B cell (primary cell): ENCODE data around the gene RAC2. TPM values are rescaled to one million over a fixed set of nuclear protein-coding genes. Genes with fewer than 3 reads are reported as not detected.

Experiments
- ATAC-seq: fragments of 200-7000 bp; cut with Tn5 transposase; one replicate; pipeline ENCODE4 v1.10.0; 2021; ENCODE audit warnings: low read depth, mild to moderate bottlenecking, moderate number of reproducible peaks, moderate library complexity
- CTCF ChIA-PET: fragments of 350-600 bp; sonication (Branson Sonifier 250); formaldehyde crosslinking; loops from one replicate; lab custom pipeline; 2021; ENCODE audit warnings: antibody characterized with exemption, inconsistent platforms; lab: Charles Lee
- POLR2A ChIA-PET: fragments of 350-600 bp; sonication (Branson Sonifier 250); formaldehyde crosslinking; loops from one replicate; lab custom pipeline; 2021; ENCODE audit warnings: antibody characterized with exemption; lab: Charles Lee
- DNase-seq: peaks from one replicate; pipeline ENCODE4 v3.0.0; 2013
- H2AFZ ChIP-seq: 2 replicates; pipeline ENCODE4 v1.6.1; 2012; ENCODE audit warnings: mild to moderate bottlenecking, low read depth, low read length; ENCODE audit not compliant: insufficient read depth, poor library complexity, severe bottlenecking
- H3K27ac ChIP-seq, 2 donors: 1 replicate in 1 of 2; 2 replicates in 1 of 2; pipeline ENCODE4 v1.5.1; 2012 to 2013; ENCODE audit warnings: low read length in 2 of 2, mild to moderate bottlenecking in 2 of 2, moderate library complexity in 1 of 2
- H3K27me3 ChIP-seq, 4 experiments: fragments of 200-600 bp in 1 of 4; sonication (generic) in 1 of 4; replicated peaks in 1 of 4; 1 replicate in 2 of 4; 2 replicates in 2 of 4; pipeline versions ENCODE4 v1.6.1 to v1.7.0; 2013 to 2016; ENCODE audit warnings: low read length in 3 of 4, mild to moderate bottlenecking in 2 of 4, mixed read lengths in 1 of 4, moderate library complexity in 1 of 4; ENCODE audit not compliant: insufficient read depth in 4 of 4, control insufficient read depth in 3 of 4; ENCODE audit errors: control extremely low read depth in 1 of 4
- H3K36me3 ChIP-seq, 2 experiments: replicated peaks in 1 of 2; 1 replicate in 1 of 2; 2 replicates in 1 of 2; pipeline versions ENCODE4 v1.6.1 to v1.7.1; 2013; ENCODE audit warnings: low read length in 1 of 2; ENCODE audit not compliant: insufficient read depth in 2 of 2, control insufficient read depth in 1 of 2; ENCODE audit errors: control extremely low read depth in 1 of 2, extremely low read depth in 1 of 2
- H3K4me1 ChIP-seq, 2 donors: fragments of 200-600 bp in 1 of 2; sonication (generic) in 1 of 2; 1 replicate in 1 of 2; 2 replicates in 1 of 2; pipeline versions ENCODE4 v1.5.1 to v1.6.1; 2013 to 2017; ENCODE audit warnings: low read length in 2 of 2; ENCODE audit not compliant: control insufficient read depth in 2 of 2, insufficient read depth in 2 of 2
- H3K4me2 ChIP-seq: replicated peaks from 2 replicates; pipeline ENCODE3; 2012; ENCODE audit warnings: mild to moderate bottlenecking, low read depth, low read length; ENCODE audit not compliant: poor library complexity, severe bottlenecking
- H3K4me3 ChIP-seq, 5 experiments: fragments of 200-600 bp in 1 of 5; sonication (generic) in 1 of 5; 1 replicate in 3 of 5; 2 replicates in 2 of 5; pipeline versions ENCODE4 v1.5.1 to v1.7.0; 2011 to 2016; ENCODE audit warnings: low read length in 4 of 5, mild to moderate bottlenecking in 4 of 5, low read depth in 2 of 5, control low read depth in 1 of 5, moderate library complexity in 1 of 5; ENCODE audit not compliant: insufficient read depth in 1 of 5; ENCODE audit errors: control extremely low read depth in 1 of 5, extremely low read depth in 1 of 5
- H3K79me2 ChIP-seq: fragments of 200-600 bp; sonication (generic); one replicate; pipeline ENCODE4 v1.6.0; 2016; ENCODE audit warnings: low read length; ENCODE audit not compliant: control insufficient read depth, insufficient read depth
- H3K9ac ChIP-seq: fragments of 200-600 bp; sonication (generic); 2 replicates; pipeline ENCODE4 v1.6.1; 2017; ENCODE audit warnings: mild to moderate bottlenecking, low read length, moderate library complexity
- H3K9me3 ChIP-seq, 3 donors: one replicate each; pipeline versions ENCODE4 v1.6.1 to v1.7.1; 2013; ENCODE audit warnings: low read length in 2 of 3; ENCODE audit not compliant: control insufficient read depth in 2 of 3, insufficient read depth in 1 of 3; ENCODE audit errors: control extremely low read depth in 1 of 3
- H4K20me1 ChIP-seq: 2 replicates; pipeline ENCODE4 v1.6.0; 2012; ENCODE audit warnings: mild to moderate bottlenecking, low read length; ENCODE audit not compliant: insufficient read depth, control insufficient read depth, poor library complexity, severe bottlenecking
- H3K27ac Mint-ChIP-seq: one replicate; pipeline ENCODE4 v1.8.0; 2021; ENCODE audit warnings: mixed read lengths
- H3K27me3 Mint-ChIP-seq: one replicate; pipeline ENCODE4 v1.8.0; 2021; ENCODE audit warnings: mixed read lengths
- H3K4me1 Mint-ChIP-seq: one replicate; pipeline ENCODE4 v1.8.0; 2021; ENCODE audit warnings: mixed read lengths
- H3K4me3 Mint-ChIP-seq: one replicate; pipeline ENCODE4 v1.8.0; 2021; ENCODE audit warnings: mixed read lengths
- H3K9me3 Mint-ChIP-seq: one replicate; pipeline ENCODE4 v1.8.0; 2022; ENCODE audit warnings: mixed read lengths; ENCODE audit not compliant: insufficient read depth
- EZH2 ChIP-seq: IDR thresholded peaks from 2 replicates; pipeline ENCODE4 v1.6.1; 2012; ENCODE audit warnings: borderline replicate concordance, low read depth, mild to moderate bottlenecking, moderate library complexity, low read length; ENCODE audit not compliant: insufficient read depth, poor library complexity, severe bottlenecking
- WGBS: methylation state at CpG from one replicate; pipeline ENCODE4 v1.1.5; 2013; ENCODE audit warnings: missing lambda C conversion rate; ENCODE audit not compliant: insufficient coverage; 5-methylcytosine and 5-hydroxymethylcytosine counted together
- intact Hi-C: fragments of 100-400 bp; cut with micrococcal nuclease; formaldehyde crosslinking; loops from one replicate; pipeline ENCODE4 v1.10.0; 2022
- polyA plus RNA-seq: library from polyadenylated mRNA; depleted of rRNA; stranded (reverse); fragments of >200 nt; gene quantifications from 2 replicates; pipeline ENCODE4 v1.2.3, GENCODE V29; 2012
- small RNA-seq: library from RNA; depleted of rRNA; stranded (forward); fragments of <200 nt; gene quantifications from one replicate; pipeline ENCODE3, GENCODE V24; 2012; ENCODE audit warnings: low replicate concordance, low read depth; ENCODE audit not compliant: insufficient read length
- total RNA-seq, 2 donors: library from RNA; stranded (reverse); fragments of 120-200 nt in 1 of 2; gene quantifications; 1 replicate in 1 of 2; 2 replicates in 1 of 2; pipeline versions ENCODE4 v1.2.3 to v1.2.4, GENCODE V29; 2013 to 2022
- TF ChIP-seq, protein P1 (sequence below): fragments of 200-600 bp; IDR thresholded peaks from one replicate; pipeline ENCODE4 v1.8.0; 2022; ENCODE audit warnings: antibody characterized with exemption, mild to moderate bottlenecking

RAC2 gene
- total and polyA plus RNA-seq, 2 donors (not counting 1 experiment from before 2014, with no cell fraction given) = 273 to 776 TPM

DNA sequence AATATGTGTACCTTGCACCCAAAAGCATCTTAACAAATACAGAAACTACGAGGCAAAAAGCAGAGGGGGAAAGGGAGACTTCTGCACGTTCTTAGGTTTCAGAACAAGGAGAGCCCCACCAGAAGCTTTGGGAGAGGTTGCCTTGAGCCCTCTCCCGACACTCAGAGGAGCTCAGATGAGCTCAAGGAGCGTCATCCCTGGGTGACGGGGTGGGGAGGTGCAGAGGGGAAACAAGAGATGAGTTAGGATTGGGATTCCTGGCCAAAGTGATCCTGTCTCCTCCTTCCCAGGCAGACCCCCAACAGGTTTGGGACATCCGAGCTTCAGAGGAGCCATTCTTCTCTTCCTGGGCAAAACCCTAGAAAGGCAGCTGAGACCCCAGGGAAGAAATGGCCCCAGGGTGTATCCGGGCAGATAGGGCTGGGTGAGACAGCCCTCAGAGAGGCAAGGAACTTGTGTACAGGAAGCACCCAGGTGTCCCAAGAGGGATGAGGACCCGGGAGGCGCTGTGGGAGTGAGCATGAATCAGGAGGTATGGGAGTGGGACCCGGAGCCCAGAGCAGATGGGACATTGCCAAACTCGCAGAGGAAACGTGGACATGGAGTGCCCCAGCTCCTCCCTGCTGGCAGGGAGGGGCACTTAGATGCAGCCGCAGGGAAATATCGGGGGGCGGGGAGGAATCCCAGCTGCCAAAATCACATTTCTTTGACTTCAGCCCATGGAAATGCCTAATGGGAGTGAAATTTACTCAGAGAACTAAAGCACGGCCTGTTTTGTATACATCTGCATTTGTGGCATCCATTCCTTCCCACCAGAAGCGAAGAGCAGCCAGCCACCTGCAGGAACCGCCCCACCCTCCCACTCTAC, 68.4 kb downstream of the RAC2 start:
- Histone ChIP-seq H3K27me3 (peaks cover 0 to 19% (median 0%) of the 10 kb centered on the region in 4 experiments), H3K27ac (no peak overlapping the region), H4K20me1 (no peaks in the 10 kb centered on the region), H2AFZ (no peak overlapping the region), H3K36me3 (no peaks in the 10 kb centered on the region), H3K9ac (no peak overlapping the region), H3K9me3 (peaks cover 0 to 5% (median 0%) of the 10 kb centered on the region in 3 donors), H3K79me2 (no peaks in the 10 kb centered on the region), H3K4me2 (peak overlapping the region; percentile 73), H3K4me1 (peaks cover 11 to 15% of the 10 kb centered on the region in 2 donors), H3K4me3 (no peak overlapping the region)
- intact Hi-C loops = no loop called here
- peaks cover 13% of the 10 kb centered on the region for H3K4me1 Mint-ChIP-seq
- no peaks in the 10 kb centered on the region for H3K9me3 Mint-ChIP-seq
- WGBS = 84% methylated on average over 16 of the region's 18 CpGs
- H3K4me3 Mint-ChIP-seq = no peak overlapping the region
- DNase-seq (no peak), ATAC-seq (no peak)
- TF ChIP-seq, protein P1, sequence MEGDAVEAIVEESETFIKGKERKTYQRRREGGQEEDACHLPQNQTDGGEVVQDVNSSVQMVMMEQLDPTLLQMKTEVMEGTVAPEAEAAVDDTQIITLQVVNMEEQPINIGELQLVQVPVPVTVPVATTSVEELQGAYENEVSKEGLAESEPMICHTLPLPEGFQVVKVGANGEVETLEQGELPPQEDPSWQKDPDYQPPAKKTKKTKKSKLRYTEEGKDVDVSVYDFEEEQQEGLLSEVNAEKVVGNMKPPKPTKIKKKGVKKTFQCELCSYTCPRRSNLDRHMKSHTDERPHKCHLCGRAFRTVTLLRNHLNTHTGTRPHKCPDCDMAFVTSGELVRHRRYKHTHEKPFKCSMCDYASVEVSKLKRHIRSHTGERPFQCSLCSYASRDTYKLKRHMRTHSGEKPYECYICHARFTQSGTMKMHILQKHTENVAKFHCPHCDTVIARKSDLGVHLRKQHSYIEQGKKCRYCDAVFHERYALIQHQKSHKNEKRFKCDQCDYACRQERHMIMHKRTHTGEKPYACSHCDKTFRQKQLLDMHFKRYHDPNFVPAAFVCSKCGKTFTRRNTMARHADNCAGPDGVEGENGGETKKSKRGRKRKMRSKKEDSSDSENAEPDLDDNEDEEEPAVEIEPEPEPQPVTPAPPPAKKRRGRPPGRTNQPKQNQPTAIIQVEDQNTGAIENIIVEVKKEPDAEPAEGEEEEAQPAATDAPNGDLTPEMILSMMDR = no peak
- TF ChIP-seq EZH2 = no peak
- peaks cover 30% of the 10 kb centered on the region for H3K27me3 Mint-ChIP-seq
- no peak overlapping the region for H3K27ac Mint-ChIP-seq
- ChIA-PET POLR2A (no interaction called here), CTCF (interaction anchor here (0.6 kb wide), 1 partner anchor 289 kb away, joined by 4 read pairs; no protein-coding TSS in a partner anchor)

Small RNAs within 50 kb of the gene (small RNA-seq; reads per million reads assigned to genes)
- not detected for gene Z82188.1

Other genes starting within 250 kb of the RAC2 start
- gene TST, start 224.8 kb downstream of the RAC2 start, total RNA-seq = 5.9 and 6.2 TPM in 2 replicates
- gene TST, start 224.8 kb downstream of the RAC2 start, polyA plus RNA-seq = 1.4 TPM in 2 replicates
- 17.7 and 19.5 TPM in 2 replicates for gene MPST, start 224.5 kb downstream of the RAC2 start, total RNA-seq
- 11.2 and 13.7 TPM in 2 replicates for gene MPST, start 224.5 kb downstream of the RAC2 start, polyA plus RNA-seq
- gene KCTD17, start 192.5 kb downstream of the RAC2 start, total RNA-seq = 40.0 and 41.3 TPM in 2 replicates
- gene KCTD17, start 192.5 kb downstream of the RAC2 start, polyA plus RNA-seq = 19.9 and 29.0 TPM in 2 replicates
- 0.15 TPM in 1 of 2 replicates, not detected in the other for gene TMPRSS6, start 134.6 kb downstream of the RAC2 start, total RNA-seq
- gene TMPRSS6, start 134.6 kb downstream of the RAC2 start, polyA plus RNA-seq = 0.03 TPM in 1 of 2 replicates, not detected in the other
- 2.4 and 2.5 TPM in 2 replicates for gene IL2RB, start 94.4 kb downstream of the RAC2 start, total RNA-seq
- 2.0 and 4.1 TPM in 2 replicates for gene IL2RB, start 94.4 kb downstream of the RAC2 start, polyA plus RNA-seq
- 18.3 and 18.5 TPM in 2 replicates for gene C1QTNF6, start 56.0 kb downstream of the RAC2 start, total RNA-seq
- 30.3 and 33.9 TPM in 2 replicates for gene C1QTNF6, start 56.0 kb downstream of the RAC2 start, polyA plus RNA-seq
- 0.24 and 0.64 TPM in 2 replicates for gene SSTR3, start 31.8 kb downstream of the RAC2 start, total RNA-seq
- gene SSTR3, start 31.8 kb downstream of the RAC2 start, polyA plus RNA-seq = 0.98 and 3.3 TPM in 2 replicates
- gene CYTH4, start 38.2 kb upstream of the RAC2 start, total RNA-seq = 92.2 and 98.0 TPM in 2 replicates
- gene CYTH4, start 38.2 kb upstream of the RAC2 start, polyA plus RNA-seq = 154 and 194 TPM in 2 replicates
- gene ELFN2, start 183.2 kb upstream of the RAC2 start, total RNA-seq = 0.12 and 0.22 TPM in 2 replicates
- gene ELFN2, start 183.2 kb upstream of the RAC2 start, polyA plus RNA-seq = 0.06 and 0.07 TPM in 2 replicates
- gene MFNG, start 242.1 kb upstream of the RAC2 start, total RNA-seq = 95.9 and 109 TPM in 2 replicates
- 98.6 and 125 TPM in 2 replicates for gene MFNG, start 242.1 kb upstream of the RAC2 start, polyA plus RNA-seq